OCI-LY1 (cell line): ENCODE data around the gene ACSM3.

Experiments used
- H2AFZ ChIP-seq: fragments of 200-600 bp; sonication (generic), shearing (Covaris generic); 2 replicates; pipeline ENCODE4 v1.6.0; 2014; ENCODE audit warnings: antibody characterized with exemption, mild to moderate bottlenecking, low read length
- H3F3A ChIP-seq: fragments of 200-600 bp; sonication (generic), shearing (Covaris generic); 2 replicates; pipeline ENCODE4 v1.6.0; 2014; ENCODE audit warnings: mild to moderate bottlenecking, antibody characterized with exemption, low read length, moderate library complexity; ENCODE audit not compliant: insufficient read depth
- H3K27ac ChIP-seq: fragments of 200-600 bp; sonication (generic); 2 replicates; pipeline ENCODE4 v1.5.1; 2014; ENCODE audit warnings: low read length, mixed run types, mild to moderate bottlenecking, low read depth; ENCODE audit not compliant: poor library complexity, severe bottlenecking
- H3K27me3 ChIP-seq: fragments of 200-600 bp; sonication (generic); 2 replicates; pipeline ENCODE4 v1.6.0; 2014; ENCODE audit warnings: antibody characterized with exemption, mild to moderate bottlenecking, low read length, moderate library complexity; ENCODE audit not compliant: insufficient read depth
- H3K36me3 ChIP-seq: fragments of 200-600 bp; sonication (generic); 2 replicates; pipeline ENCODE4 v1.6.1; 2014; ENCODE audit warnings: mild to moderate bottlenecking, antibody characterized with exemption, low read length, moderate library complexity, mixed read lengths; ENCODE audit not compliant: insufficient read depth
- H3K4me1 ChIP-seq: fragments of 200-600 bp; sonication (generic); 2 replicates; pipeline ENCODE4 v1.5.1; 2014; ENCODE audit warnings: mild to moderate bottlenecking, low read length, moderate library complexity; ENCODE audit not compliant: insufficient read depth, severe bottlenecking
- H3K4me2 ChIP-seq: fragments of 200-600 bp; sonication (generic), shearing (Covaris generic); 2 replicates; pipeline ENCODE4 v1.6.1; 2014; ENCODE audit warnings: low read length
- H3K4me3 ChIP-seq: fragments of 200-600 bp; sonication (generic); 2 replicates; pipeline ENCODE4 v1.5.1; 2014; ENCODE audit warnings: low read length, low read depth, mild to moderate bottlenecking, mixed read lengths; ENCODE audit not compliant: poor library complexity, severe bottlenecking
- H3K79me2 ChIP-seq: fragments of 200-600 bp; shearing (Covaris generic); 2 replicates; pipeline ENCODE4 v1.6.1; 2016; ENCODE audit warnings: mixed run types, low read length, mixed read lengths; ENCODE audit not compliant: insufficient read depth
- H3K9ac ChIP-seq: fragments of 200-600 bp; sonication (generic), shearing (Covaris generic); 2 replicates; pipeline ENCODE4 v1.6.1; 2014; ENCODE audit warnings: mild to moderate bottlenecking, low read length, mixed read lengths
- H3K9me2 ChIP-seq: fragments of 200-600 bp; sonication (generic), shearing (Covaris generic); 2 replicates; pipeline ENCODE4 v1.6.1; 2014; ENCODE audit warnings: low read depth, mild to moderate bottlenecking, low read length, mixed read lengths
- H3K9me3 ChIP-seq: fragments of 200-600 bp; shearing (Covaris generic); 2 replicates; pipeline ENCODE4 v1.6.1; 2014; ENCODE audit warnings: low read length, mixed read lengths
- H4K20me1 ChIP-seq: fragments of 200-600 bp; sonication (generic), shearing (Covaris generic); 2 replicates; pipeline ENCODE4 v1.6.0; 2016; ENCODE audit warnings: mild to moderate bottlenecking, low read length; ENCODE audit not compliant: insufficient read depth
- CTCF ChIP-seq: fragments of 200-600 bp; sonication (generic), shearing (Covaris generic); IDR thresholded peaks from 2 replicates; pipeline ENCODE4 v1.5.1; 2017; ENCODE audit warnings: mild to moderate bottlenecking, antibody characterized with exemption, low read length, moderate library complexity, mixed read lengths
- EZH2 ChIP-seq: fragments of 200-600 bp; sonication (generic), shearing (Covaris generic); IDR thresholded peaks from 2 replicates; pipeline ENCODE4 v1.8.0; 2017; ENCODE audit warnings: borderline replicate concordance, mixed run types, mild to moderate bottlenecking, antibody characterized with exemption, low read length, moderate library complexity, mixed read lengths

The ACSM3 gene

GRCh38 chr16:20812510-20812909 is 48.7 kb downstream of the ACSM3 start:
- Histone ChIP-seq H3K27me3 (no peaks in the 10 kb centered on the region), H3K79me2 (no peaks in the 10 kb centered on the region), H3K4me3 (no peak overlapping the region), H3F3A (no peaks in the 10 kb centered on the region), H3K4me1 (peaks cover 13% of the 10 kb centered on the region), H3K9ac (no peak overlapping the region), H3K27ac (no peak overlapping the region), H3K9me2 (no peaks in the 10 kb centered on the region), H2AFZ (no peak overlapping the region), H3K9me3 (no peaks in the 10 kb centered on the region), H3K4me2 (no peak overlapping the region), H3K36me3 (peaks cover 26% of the 10 kb centered on the region; the same call in 1 of the 2 replicates), H4K20me1 (no peaks in the 10 kb centered on the region)
- TF ChIP-seq EZH2 (no peak), CTCF (no peak)

- Histone ChIP-seq H3F3A (no peaks in the 10 kb centered on the region), H3K9me2 (no peaks in the 10 kb centered on the region), H3K79me2 (no peaks in the 10 kb centered on the region), H3K4me2 (no peak overlapping the region), H3K9me3 (no peaks in the 10 kb centered on the region), H2AFZ (no peak overlapping the region), H3K36me3 (peaks cover 34% of the 10 kb centered on the region), H4K20me1 (no peaks in the 10 kb centered on the region), H3K4me1 (peaks cover 8% of the 10 kb centered on the region), H3K27ac (no peak overlapping the region), H3K27me3 (no peaks in the 10 kb centered on the region), H3K4me3 (no peak overlapping the region), H3K9ac (no peak overlapping the region)
- TF ChIP-seq EZH2 (no peak), CTCF (no peak)
These were observed 51.0 kb downstream of the ACSM3 start for GRCh38 chr16:20814784-20815183.

- no peaks in the 10 kb centered on the region for H3K9me2 ChIP-seq
- H3K27me3 ChIP-seq = no peaks in the 10 kb centered on the region
- no peak overlapping the region for H3K27ac ChIP-seq
- no peaks in the 10 kb centered on the region for H3F3A ChIP-seq
- H4K20me1 ChIP-seq = no peaks in the 10 kb centered on the region
- no peak overlapping the region for H2AFZ ChIP-seq
- no peak overlapping the region for H3K4me2 ChIP-seq
- H3K9ac ChIP-seq = no peak overlapping the region
- no peak overlapping the region for H3K4me3 ChIP-seq
- H3K79me2 ChIP-seq = no peaks in the 10 kb centered on the region
- H3K4me1 ChIP-seq = no peaks in the 10 kb centered on the region
- H3K36me3 ChIP-seq = peaks cover 48% of the 10 kb centered on the region
- no peak for TF ChIP-seq EZH2
- TF ChIP-seq CTCF = no peak
- no peaks in the 10 kb centered on the region for H3K9me3 ChIP-seq
These were observed 55.2 kb downstream of the ACSM3 start for GRCh38 chr16:20818929-20819585.
